T-helper 9 cell (primary cell): ENCODE measurements around the gene PGAP3.
"Not testable (repeated sequence)": the region's sequence is repeated elsewhere in the genome, so short reads cannot be mapped to it uniquely, and the experiment has no call there.

Experiments used
- DNase-seq: peaks from one replicate; pipeline ENCODE4 v3.0.0-alpha.2; 2020

The PGAP3 gene

GRCh38 chr17:39715375-39716072, 27.7 kb upstream of the PGAP3 start:
- DNase-seq: no peak

- no peak for DNase-seq
Measured at GRCh38 chr17:39714234-39714633, 26.4 kb upstream of the PGAP3 start.

GRCh38 chr17:39711851-39712250, 24.0 kb upstream of the PGAP3 start:
- DNase-seq: no peak

- not testable (repeated sequence) for DNase-seq
Measured at GRCh38 chr17:39711071-39711470, 23.2 kb upstream of the PGAP3 start.

GRCh38 chr17:39709998-39710964, 22.4 kb upstream of the PGAP3 start:
- no peak for DNase-seq

- DNase-seq: no peak
Measured at GRCh38 chr17:39709319-39709997, 21.6 kb upstream of the PGAP3 start.

- DNase-seq: no peak
Measured at GRCh38 chr17:39706921-39707337, 19.1 kb upstream of the PGAP3 start.

- DNase-seq: no peak
Measured at GRCh38 chr17:39706383-39706782, 18.5 kb upstream of the PGAP3 start.

- no peak for DNase-seq
Measured at GRCh38 chr17:39705786-39706348, 18.0 kb upstream of the PGAP3 start.

- DNase-seq: no peak
Measured at GRCh38 chr17:39704821-39705551, 17.1 kb upstream of the PGAP3 start.

- DNase-seq: no peak
Measured at GRCh38 chr17:39703913-39704312, 16.1 kb upstream of the PGAP3 start.

- no peak for DNase-seq
Measured at GRCh38 chr17:39702901-39703893, 15.3 kb upstream of the PGAP3 start.

GRCh38 chr17:39701784-39702422, 14.0 kb upstream of the PGAP3 start:
- DNase-seq: no peak

- no peak for DNase-seq
Measured at GRCh38 chr17:39701012-39701783, 13.3 kb upstream of the PGAP3 start.

- DNase-seq: no peak
Measured at GRCh38 chr17:39700148-39700987, 12.5 kb upstream of the PGAP3 start.

GRCh38 chr17:39699818-39700147, 11.9 kb upstream of the PGAP3 start, which contains the start of gene ERBB2:
TSS of gene ERBB2 (plus strand) at chr17:39700064. CDS start at chr17:39700239, 175 bp downstream.
- DNase-seq: no peak

- not testable (repeated sequence) for DNase-seq
Measured at GRCh38 chr17:39699157-39699817, 11.4 kb upstream of the PGAP3 start.

- no peak for DNase-seq
Measured at GRCh38 chr17:39697961-39698360, 10.1 kb upstream of the PGAP3 start.
